Duodenal mucosa (tissue), 2 donors: ENCODE data around the gene ZMYM3.
"Not testable (repeated sequence)": the region's sequence is repeated elsewhere in the genome, so short reads cannot be mapped to it uniquely, and the experiment has no call there.

Experiments
- H3K27ac ChIP-seq: one replicate; pipeline ENCODE4 v1.7.0; 2013; ENCODE audit warnings: low read depth, low read length
- H3K27me3 ChIP-seq, 2 donors: one replicate each; pipeline ENCODE4 v1.7.0; 2013; ENCODE audit warnings: low read length in 2 of 2, control low read depth in 1 of 2; ENCODE audit not compliant: insufficient read depth in 2 of 2, control insufficient read depth in 1 of 2
- H3K36me3 ChIP-seq, 2 donors: one replicate each; pipeline ENCODE4 v1.7.0; 2013; ENCODE audit warnings: low read length in 2 of 2, control low read depth in 1 of 2; ENCODE audit not compliant: insufficient read depth in 2 of 2, control insufficient read depth in 1 of 2
- H3K4me1 ChIP-seq, 2 donors: one replicate each; pipeline ENCODE4 v1.7.0; 2013; ENCODE audit warnings: low read length in 2 of 2, control low read depth in 1 of 2; ENCODE audit not compliant: insufficient read depth in 2 of 2, control insufficient read depth in 1 of 2
- H3K4me3 ChIP-seq, 2 donors: one replicate each; pipeline ENCODE4 v1.7.0; 2013; ENCODE audit warnings: low read length in 2 of 2, low read depth in 1 of 2
- H3K9ac ChIP-seq, 2 donors: one replicate each; pipeline ENCODE4 v1.7.0; 2013; ENCODE audit warnings: low read length in 2 of 2, low read depth in 1 of 2
- H3K9me3 ChIP-seq, 2 donors: one replicate each; pipeline ENCODE4 v1.7.0; 2013; ENCODE audit warnings: low read length in 2 of 2, control low read depth in 1 of 2; ENCODE audit not compliant: control insufficient read depth in 1 of 2

Gene ZMYM3

DNA sequence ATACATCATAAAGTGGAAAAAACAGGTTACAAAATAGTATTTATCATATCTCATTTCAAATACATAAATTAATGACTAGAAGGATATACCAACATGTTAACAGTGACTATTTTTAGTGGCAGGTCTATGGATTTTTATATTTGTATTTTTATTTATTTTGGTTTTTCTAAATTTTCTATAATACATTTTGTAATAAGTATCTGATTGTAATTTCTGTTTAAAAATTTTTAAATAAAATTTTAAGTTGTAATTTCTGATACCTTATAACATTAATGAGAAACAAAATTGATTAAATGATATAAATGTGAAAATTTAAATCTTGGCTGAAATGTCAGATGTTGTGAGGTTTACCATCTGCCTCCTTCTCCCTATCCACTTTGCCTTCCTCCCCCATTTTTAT is 32.0 kb upstream of the ZMYM3 start:
- peak overlapping the region; percentile 35 to 82 for H3K4me3 ChIP-seq
- H3K9ac ChIP-seq, result peak overlapping the region in 1 of 2 donors; percentile 93

DNA sequence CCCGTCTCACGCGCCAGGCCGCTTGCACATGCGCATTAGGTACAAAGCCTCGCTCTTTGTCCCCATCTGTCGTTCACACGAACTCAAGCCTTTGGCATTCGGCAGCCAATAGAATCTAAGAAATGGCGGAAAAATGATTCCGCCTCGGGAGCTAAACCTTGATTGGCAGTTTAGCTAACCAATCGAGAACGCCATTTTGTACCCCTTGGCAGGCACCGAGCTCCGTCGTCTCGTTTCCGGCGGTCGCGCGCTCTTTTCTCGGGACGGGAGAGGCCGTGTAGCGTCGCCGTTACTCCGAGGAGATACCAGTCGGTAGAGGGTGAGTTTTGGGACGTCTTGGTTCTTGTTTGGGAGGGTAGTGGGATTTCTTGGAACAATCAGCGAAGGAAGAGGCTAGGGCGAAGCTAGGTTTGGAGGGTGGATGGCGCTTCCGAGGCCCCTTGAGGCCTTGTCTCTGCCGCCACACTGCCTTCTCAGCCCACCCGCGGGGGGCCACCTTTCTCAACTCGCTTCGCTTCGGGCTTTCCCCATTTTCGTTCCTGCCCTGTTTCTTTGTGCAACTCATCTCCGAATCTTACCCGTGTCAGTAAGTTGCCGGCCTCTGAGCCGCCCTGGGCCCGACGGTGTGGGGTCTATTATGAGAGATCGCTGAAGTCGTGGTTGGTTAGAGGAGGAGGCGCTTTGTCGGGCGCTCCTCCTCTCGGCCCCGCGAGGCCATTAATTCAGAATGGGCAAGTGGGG is 29.6 kb upstream of the ZMYM3 start, which contains the start of gene NONO:
Gene NONO, plus strand, starts transcription at position 233 of the 741 bp plus-strand sequence. CDS start 7,003 bp downstream, outside the sequence.
- H3K27me3 ChIP-seq, result no peaks in the 10 kb centered on the region
- H3K4me3 ChIP-seq, result peak within 1 kb of the TSS; percentile 77 to 82

More for the DNA sequence above, 32.0 kb upstream of the ZMYM3 start:
- peaks cover 5 to 11% of the 10 kb centered on the region in 2 donors for H3K4me1 ChIP-seq
- no peaks in the 10 kb centered on the region for H3K27me3 ChIP-seq
- peaks cover 3 to 6% of the 10 kb centered on the region in 2 donors for H3K36me3 ChIP-seq
- H3K9me3 ChIP-seq, result no peaks in the 10 kb centered on the region
- no peak overlapping the region for H3K27ac ChIP-seq

DNA sequence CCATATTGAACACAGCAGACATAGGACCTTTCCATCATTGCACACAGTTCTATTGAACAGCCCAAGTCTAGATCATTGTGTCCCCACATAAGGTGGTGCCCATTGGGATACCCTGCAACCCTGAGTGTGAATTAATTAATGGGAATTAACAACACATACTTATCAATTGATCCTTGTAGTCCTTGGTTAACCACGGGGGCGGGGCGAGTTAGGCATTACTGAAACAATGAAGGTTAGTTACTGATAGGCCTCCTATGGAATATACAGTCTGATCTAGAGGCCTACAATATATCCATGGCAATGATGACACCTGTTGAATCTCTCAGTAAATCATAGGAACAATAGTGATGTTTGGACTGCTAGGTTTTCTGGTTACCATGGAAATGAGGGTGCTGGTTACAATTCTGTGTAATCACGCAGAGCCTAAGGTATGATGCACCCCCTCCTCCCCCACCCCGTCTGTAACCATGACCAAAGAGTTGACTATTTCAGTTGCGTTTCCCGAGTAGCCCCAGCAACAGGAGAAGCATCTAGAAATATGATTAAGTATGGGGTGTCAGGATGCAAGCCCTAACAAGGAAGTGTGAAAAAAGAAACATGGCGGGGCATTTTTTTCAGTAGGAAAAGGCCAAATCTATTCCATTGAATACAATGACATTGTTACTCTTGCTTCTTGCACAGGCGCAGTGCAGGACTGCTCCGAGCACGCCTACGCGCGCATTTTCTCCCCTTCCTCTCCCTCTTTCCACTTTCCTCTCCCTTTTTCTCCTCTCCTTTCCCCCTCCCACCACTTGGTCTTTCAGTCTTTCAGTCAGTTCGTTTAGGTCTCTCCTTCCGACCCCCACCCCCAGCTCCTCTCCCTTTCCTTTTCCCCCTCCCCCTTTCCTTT is 28.8 kb upstream of the ZMYM3 start:
- H3K4me3 ChIP-seq, result peak overlapping the region; percentile 67 to 77
- peak overlapping the region; percentile 72 for H3K27ac ChIP-seq
- peak overlapping the region; percentile 51 to 59 for H3K9ac ChIP-seq
- no peaks in the 10 kb centered on the region for H3K27me3 ChIP-seq
- no peaks in the 10 kb centered on the region for H3K9me3 ChIP-seq
- peaks cover 5 to 11% of the 10 kb centered on the region in 2 donors for H3K4me1 ChIP-seq
- H3K36me3 ChIP-seq, result no peaks in the 10 kb centered on the region

More for the DNA sequence above, 29.6 kb upstream of the ZMYM3 start, which contains the start of gene NONO:
- no peaks in the 10 kb centered on the region for H3K9me3 ChIP-seq
- peak within 1 kb of the TSS; percentile 77 to 93 for H3K9ac ChIP-seq
- H3K4me1 ChIP-seq, result peaks cover 5 to 11% of the 10 kb centered on the region in 2 donors
- H3K36me3 ChIP-seq, result no peaks in the 10 kb centered on the region
- H3K27ac ChIP-seq, result peak within 1 kb of the TSS; percentile 85

- not testable (repeated sequence) for H3K27me3 ChIP-seq, H3K27ac ChIP-seq, H3K4me3 ChIP-seq, H3K9me3 ChIP-seq, H3K9ac ChIP-seq, H3K36me3 ChIP-seq
- H3K4me1 ChIP-seq, result peaks cover 5 to 11% of the 10 kb centered on the region in 2 donors
Measured at GRCh38 chrX:71281300-71281699, 27.4 kb upstream of the ZMYM3 start.

DNA sequence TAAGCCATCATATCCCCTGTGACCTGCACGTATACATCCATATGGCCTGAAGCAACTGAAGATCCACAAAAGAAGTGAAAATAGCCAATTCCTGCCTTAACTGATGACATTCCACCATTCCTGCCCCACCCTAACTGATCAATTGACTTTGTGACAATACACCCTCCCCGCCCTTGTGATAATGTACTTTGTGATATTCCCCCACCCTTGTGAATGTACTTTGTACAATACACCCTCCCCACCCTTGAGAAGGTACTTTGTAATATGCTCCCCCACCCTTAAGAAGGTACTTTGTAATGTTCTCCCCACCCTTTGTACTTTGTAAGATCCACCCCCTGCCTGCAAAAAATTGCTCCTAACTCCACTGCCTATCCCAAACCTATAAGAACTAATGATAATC is 18.4 kb upstream of the ZMYM3 start:
- not testable (repeated sequence) for H3K27me3 ChIP-seq, H3K9me3 ChIP-seq, H3K27ac ChIP-seq, H3K9ac ChIP-seq, H3K36me3 ChIP-seq, H3K4me1 ChIP-seq, H3K4me3 ChIP-seq

GRCh38 chrX:71269801-71270395 is 16.0 kb upstream of the ZMYM3 start:
- Histone ChIP-seq H3K9me3 (no peaks in the 10 kb centered on the region), H3K9ac (no peak overlapping the region), H3K27ac (no peak overlapping the region), H3K36me3 (no peaks in the 10 kb centered on the region), H3K4me1 (no peaks in the 10 kb centered on the region), H3K27me3 (no peaks in the 10 kb centered on the region), H3K4me3 (no peak overlapping the region)

GRCh38 chrX:71268624-71269023 is 14.7 kb upstream of the ZMYM3 start:
- not testable (repeated sequence) for H3K4me1 ChIP-seq, H3K27me3 ChIP-seq, H3K9me3 ChIP-seq, H3K36me3 ChIP-seq, H3K27ac ChIP-seq, H3K4me3 ChIP-seq, H3K9ac ChIP-seq

DNA sequence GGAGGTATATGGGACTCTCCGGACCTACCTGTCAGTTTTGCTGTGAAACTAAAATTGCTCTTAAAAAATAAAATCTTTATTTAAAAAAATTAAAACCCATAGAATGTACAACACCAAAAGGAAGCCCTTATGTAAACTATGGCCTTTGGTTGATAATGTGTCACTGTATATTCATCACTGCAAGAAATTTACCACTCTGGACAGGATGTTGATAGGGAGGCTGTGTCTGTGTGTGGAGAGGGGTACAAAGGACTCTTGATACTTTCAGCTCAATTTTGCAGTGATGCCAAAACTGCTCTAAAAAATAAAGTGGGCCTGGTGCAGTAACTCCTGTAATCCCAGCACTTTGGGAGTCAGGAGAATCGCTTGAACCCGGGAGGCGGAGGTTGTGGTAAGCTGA is 2.9 kb upstream of the ZMYM3 start:
- H3K27me3 ChIP-seq, result no peaks in the 10 kb centered on the region
- no peak overlapping the region for H3K9ac ChIP-seq

GRCh38 chrX:71256051-71256450 is 2.1 kb upstream of the ZMYM3 start:
- H3K36me3 ChIP-seq, result no peaks in the 10 kb centered on the region
- H3K27ac ChIP-seq, result no peak overlapping the region
- H3K4me3 ChIP-seq, result no peak overlapping the region
- H3K4me1 ChIP-seq, result peaks cover 9 to 10% of the 10 kb centered on the region in 2 donors
- H3K9me3 ChIP-seq, result no peaks in the 10 kb centered on the region
- no peaks in the 10 kb centered on the region for H3K27me3 ChIP-seq
- no peak overlapping the region for H3K9ac ChIP-seq

More for the DNA sequence above, 2.9 kb upstream of the ZMYM3 start:
- peaks cover 9 to 10% of the 10 kb centered on the region in 2 donors for H3K4me1 ChIP-seq
- H3K9me3 ChIP-seq, result no peaks in the 10 kb centered on the region
- no peak overlapping the region for H3K4me3 ChIP-seq
- no peak overlapping the region for H3K27ac ChIP-seq
- no peaks in the 10 kb centered on the region for H3K36me3 ChIP-seq
